Measurements from ENCODE around the gene NECTIN3. TPM values are rescaled to one million over a fixed set of nuclear protein-coding genes. Genes with fewer than 3 reads are reported as not detected.

NECTIN3 gene
- total RNA-seq, 2 donors from 2014 or later: 44.8 to 47.3 TPM

GRCh38 chr3:111173906-111174305 lies 102.3 kb downstream of the NECTIN3 start:
- ATAC-seq (no peak), DNase-seq (no peak)
- intact Hi-C loops (cut with DNase I, micrococcal nuclease): no loop called here

GRCh38 chr3:111190518-111190917 lies 118.9 kb downstream of the NECTIN3 start:
- DNase-seq (no peak), ATAC-seq (no peak)
- intact Hi-C loops (cut with DNase I, micrococcal nuclease): no loop called here

- ATAC-seq (no peak), DNase-seq (no peak)
- intact Hi-C loops (cut with DNase I, micrococcal nuclease): no loop called here
Measured at GRCh38 chr3:111193472-111193871, 121.9 kb downstream of the NECTIN3 start.

GRCh38 chr3:111194048-111194447 lies 122.4 kb downstream of the NECTIN3 start:
- intact Hi-C loops (cut with DNase I, micrococcal nuclease): no loop called here
- ATAC-seq (no peak), DNase-seq (no peak)

- DNase-seq (no peak), ATAC-seq (no peak)
- intact Hi-C loops (cut with DNase I, micrococcal nuclease): no loop called here
Measured at GRCh38 chr3:111197485-111197884, 125.9 kb downstream of the NECTIN3 start.

- ATAC-seq: no peak
- intact Hi-C loops (cut with DNase I, micrococcal nuclease): no loop called here
- DNase-seq: no peak
Measured at GRCh38 chr3:111200027-111200426, 128.4 kb downstream of the NECTIN3 start.

- ATAC-seq (no peak), DNase-seq (no peak)
- intact Hi-C loops (cut with DNase I, micrococcal nuclease): no loop called here
Measured at GRCh38 chr3:111210003-111210711, 138.5 kb downstream of the NECTIN3 start.

GRCh38 chr3:111210866-111211564 lies 139.4 kb downstream of the NECTIN3 start:
- ATAC-seq (no peak), DNase-seq (no peak)

GRCh38 chr3:111212511-111212910 lies 140.9 kb downstream of the NECTIN3 start:
- no peak for DNase-seq
- ATAC-seq: no peak
- intact Hi-C loops (cut with DNase I, micrococcal nuclease): no loop called here

More at GRCh38 chr3:111210866-111211564, 139.4 kb downstream of the NECTIN3 start:
- intact Hi-C loops (cut with DNase I, micrococcal nuclease): no loop called here

GRCh38 chr3:111215481-111215880 lies 143.9 kb downstream of the NECTIN3 start:
- DNase-seq: no peak
- intact Hi-C loops (cut with DNase I, micrococcal nuclease): no loop called here
- no peak for ATAC-seq

- DNase-seq: no peak
- no peak for ATAC-seq
- intact Hi-C loops (cut with DNase I, micrococcal nuclease): no loop called here
Measured at GRCh38 chr3:111218615-111219014, 147.0 kb downstream of the NECTIN3 start.

- ATAC-seq (no peak), DNase-seq (no peak)
- intact Hi-C loops (cut with DNase I, micrococcal nuclease): no loop called here
Measured at GRCh38 chr3:111227216-111227615, 155.6 kb downstream of the NECTIN3 start.

GRCh38 chr3:111229301-111229700 lies 157.7 kb downstream of the NECTIN3 start:
- no peak for DNase-seq
- no peak for ATAC-seq
- intact Hi-C loops (cut with DNase I, micrococcal nuclease): no loop called here

GRCh38 chr3:111236836-111237713 lies 165.5 kb downstream of the NECTIN3 start:
- DNase-seq: no peak
- no peak for ATAC-seq
- intact Hi-C loops (cut with DNase I, micrococcal nuclease): no loop called here

GRCh38 chr3:111237946-111238345 lies 166.3 kb downstream of the NECTIN3 start:
- DNase-seq (no peak), ATAC-seq (no peak)
- intact Hi-C loops (cut with DNase I, micrococcal nuclease): no loop called here

- DNase-seq (no peak), ATAC-seq (no peak)
- intact Hi-C loops (cut with DNase I, micrococcal nuclease): no loop called here
Measured at GRCh38 chr3:111238885-111239284, 167.3 kb downstream of the NECTIN3 start.

GRCh38 chr3:111241960-111242359 lies 170.3 kb downstream of the NECTIN3 start:
- intact Hi-C loops (cut with DNase I, micrococcal nuclease): no loop called here
- DNase-seq (no peak), ATAC-seq (no peak)

Data from left colon (tissue), 2 donors.